Right cardiac atrium (tissue), 5 donors: ENCODE measurements around the gene KCNG3. TPM values are rescaled to one million over a fixed set of nuclear protein-coding genes. Genes with fewer than 3 reads are reported as not detected.

Experiments
- ATAC-seq, 2 donors: fragments of 200-7000 bp; cut with Tn5 transposase; one replicate each; pipeline versions ENCODE4 v1.8.0 to v1.9.1; 2020; ENCODE audit warnings: moderate library complexity in 2 of 2, mild to moderate bottlenecking in 1 of 2
- DNase-seq, 3 donors: peaks; one replicate each; pipeline ENCODE4 v3.0.0-alpha.2; 2020
- H3K27ac ChIP-seq: one replicate; pipeline ENCODE4 v1.5.1; 2013; ENCODE audit warnings: mild to moderate bottlenecking, low read length, control low read depth, moderate library complexity
- H3K27me3 ChIP-seq: one replicate; pipeline ENCODE4 v1.6.1; 2013; ENCODE audit not compliant: control insufficient read depth, insufficient read depth
- H3K4me1 ChIP-seq: one replicate; pipeline ENCODE4 v1.6.1; 2013; ENCODE audit warnings: low read length; ENCODE audit not compliant: control insufficient read depth, insufficient read depth
- H3K4me3 ChIP-seq: one replicate; pipeline ENCODE4 v1.5.1; 2013; ENCODE audit warnings: low read length, control low read depth
- H3K9me3 ChIP-seq: one replicate; pipeline ENCODE4 v1.6.1; 2013; ENCODE audit warnings: low read length; ENCODE audit not compliant: control insufficient read depth
- WGBS: extraction: QIAGEN DNeasy Blood & Tissue Kit; methylation state at CpG from one replicate; pipeline ENCODE4 v1.1.7; 2013; 5-methylcytosine and 5-hydroxymethylcytosine counted together
- intact Hi-C, 4 donors: fragments of 100-400 bp; cut with DNase I; formaldehyde crosslinking; loops; one replicate each; pipeline versions ENCODE4 v1.11.0 to v1.14.0; 2022 to 2023
- polyA plus RNA-seq: library from polyadenylated mRNA; stranded (reverse); fragments of 200-250 nt; gene quantifications from one replicate; pipeline ENCODE4 v1.2.3, GENCODE V29; 2013
- total RNA-seq, 4 donors: library from RNA; stranded (reverse); fragmentation: NEBNext Ultra II Directional; extraction: Animal tissue kit (Norgen Biotek cat#: 25700); gene quantifications; one replicate each; pipeline ENCODE4 v1.2.1, GENCODE V29; 2021
- donor health status: healthy with polysubstance abuse.
- donor health status: DM: no; HTN: yes; CAD: no.
- donor health status: DM: no; HTN: no; CAD: no.
- donor health status: DM: no; HTN: yes; CAD: no; lungs with severe emphysema.
- donor health status: DM: yes; HTN: yes; CAD: no.

The KCNG3 gene
- total and polyA plus RNA-seq, 5 donors = not detected

GRCh38 chr2:42480402-42480801 lies 13.4 kb downstream of the KCNG3 start:
- no peak overlapping the region for H3K27ac ChIP-seq
- H3K9me3 ChIP-seq = no peaks in the 10 kb centered on the region
- H3K4me1 ChIP-seq = no peaks in the 10 kb centered on the region
- no peak overlapping the region for H3K4me3 ChIP-seq
- no peaks in the 10 kb centered on the region for H3K27me3 ChIP-seq
- intact Hi-C loops = no loop called here
- ATAC-seq (no peak), DNase-seq (no peak)
- WGBS = 81% methylated on average over 2 of the region's 2 CpGs

DNA sequence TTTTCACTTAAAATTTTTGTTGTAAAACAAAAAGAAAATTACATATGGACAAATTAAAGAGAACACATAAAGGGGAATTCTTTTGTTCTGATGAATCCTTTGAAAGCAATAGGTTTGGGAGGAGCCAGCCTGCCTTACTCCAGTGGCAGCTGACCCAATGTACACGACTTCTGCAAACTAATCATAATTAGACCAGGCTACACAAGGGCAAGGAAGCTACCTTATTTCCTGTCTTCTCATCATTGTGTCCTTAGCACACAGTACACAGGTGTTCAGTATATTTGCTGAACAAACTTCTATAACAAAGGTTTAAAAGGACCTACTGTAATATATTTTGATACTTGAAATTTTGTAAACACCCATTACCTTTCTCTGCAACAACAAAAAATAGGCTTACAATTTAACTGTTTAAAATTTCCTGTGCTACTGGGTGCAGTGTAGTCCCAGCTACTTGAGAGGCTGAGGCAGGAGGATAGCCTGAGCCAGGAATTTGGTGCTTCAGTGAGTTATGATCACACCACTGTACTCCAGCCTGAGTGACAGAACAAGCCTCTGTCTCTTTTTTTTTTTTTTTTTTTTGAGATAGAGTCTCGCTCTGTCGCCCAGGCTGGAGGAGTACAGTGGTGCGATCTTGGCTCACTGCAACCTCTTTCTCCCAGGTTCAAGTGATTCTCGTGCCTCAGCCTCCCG lies 18.9 kb downstream of the KCNG3 start:
- 76% methylated on average over 6 of the region's 6 CpGs for WGBS
- H3K4me3 ChIP-seq = no peak overlapping the region
- ATAC-seq (no peak), DNase-seq (no peak)
- no peaks in the 10 kb centered on the region for H3K4me1 ChIP-seq
- intact Hi-C loops = no loop called here
- no peaks in the 10 kb centered on the region for H3K9me3 ChIP-seq
- H3K27me3 ChIP-seq = no peaks in the 10 kb centered on the region
- H3K27ac ChIP-seq = no peak overlapping the region

DNA sequence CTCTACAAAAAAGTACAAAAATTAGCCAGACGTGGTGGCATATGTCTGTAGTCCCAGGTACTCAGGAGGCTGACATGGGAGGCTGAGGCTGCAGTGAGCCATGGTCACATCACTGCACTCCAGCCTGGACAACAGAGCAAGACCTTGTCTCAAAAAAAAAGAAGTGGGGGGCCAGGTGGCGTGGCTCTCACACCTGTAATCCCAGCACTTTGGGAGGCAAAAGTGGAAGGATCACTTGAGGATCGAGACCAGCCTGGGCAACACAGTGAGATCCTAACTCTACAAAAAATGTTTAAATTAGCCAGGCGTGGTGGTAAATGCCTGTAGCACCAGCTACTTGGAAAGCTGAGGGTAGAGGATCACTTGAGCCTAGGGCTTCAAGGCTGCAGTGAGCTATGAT lies 23.1 kb downstream of the KCNG3 start:
- no peak overlapping the region for H3K27ac ChIP-seq
- ATAC-seq (no peak), DNase-seq (no peak)
- H3K4me3 ChIP-seq = no peak overlapping the region
- no peaks in the 10 kb centered on the region for H3K27me3 ChIP-seq
- no peaks in the 10 kb centered on the region for H3K4me1 ChIP-seq
- 78% methylated on average over 4 of the region's 4 CpGs for WGBS
- intact Hi-C loops = no loop called here
- H3K9me3 ChIP-seq = no peaks in the 10 kb centered on the region

DNA sequence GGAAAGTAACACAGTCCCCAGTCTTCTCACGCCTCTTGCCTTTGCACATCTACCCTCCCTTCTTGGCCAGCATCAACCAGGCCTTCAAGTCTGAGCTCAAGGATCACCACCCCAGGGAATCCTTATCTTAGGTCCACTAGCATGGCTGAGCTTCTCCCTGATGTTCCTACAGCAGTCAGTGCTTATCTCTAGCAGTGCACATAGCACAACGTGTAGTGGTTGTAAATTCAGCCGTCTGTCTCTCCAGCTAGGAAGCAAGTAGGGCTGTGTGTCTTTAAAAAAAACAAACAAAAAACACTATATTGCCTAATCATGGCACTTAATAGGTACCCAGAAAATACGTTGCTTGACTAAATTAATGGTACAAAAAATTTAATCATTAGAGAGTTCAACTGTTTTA lies 29.2 kb downstream of the KCNG3 start:
- H3K4me1 ChIP-seq = no peaks in the 10 kb centered on the region
- WGBS = 33% methylated on average over 4 of the region's 4 CpGs
- no peak overlapping the region for H3K27ac ChIP-seq
- H3K4me3 ChIP-seq = no peak overlapping the region
- ATAC-seq (peak; percentile 49 to 51), DNase-seq (no peak)
- no peaks in the 10 kb centered on the region for H3K27me3 ChIP-seq
- intact Hi-C loops = no loop called here
- H3K9me3 ChIP-seq = no peaks in the 10 kb centered on the region

DNA sequence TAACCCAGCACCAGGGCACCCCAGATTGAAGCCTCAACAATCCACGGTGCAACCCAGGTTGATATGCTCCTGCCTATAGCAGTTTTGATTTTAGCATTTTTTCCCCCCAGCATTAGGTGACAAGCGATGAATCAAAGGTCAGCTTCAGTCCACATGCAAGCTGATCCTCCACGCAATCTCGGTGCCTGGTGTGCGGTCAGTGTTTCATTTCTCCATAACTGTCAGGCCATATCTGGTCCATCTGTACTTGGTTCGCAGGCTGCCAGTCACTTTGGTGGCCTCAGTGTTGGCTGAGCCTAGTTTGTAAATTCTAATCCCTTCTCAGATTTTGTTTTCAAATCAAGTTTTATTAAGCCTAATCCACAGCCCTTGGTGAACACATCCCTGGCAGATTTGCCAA lies 30.2 kb downstream of the KCNG3 start:
- no peak for DNase-seq
- H3K27me3 ChIP-seq = no peaks in the 10 kb centered on the region
- H3K9me3 ChIP-seq = no peaks in the 10 kb centered on the region
- intact Hi-C loops = no loop called here
- WGBS = 90% methylated on average over 6 of the region's 6 CpGs
- H3K27ac ChIP-seq = no peak overlapping the region
- H3K4me1 ChIP-seq = no peaks in the 10 kb centered on the region
- no peak overlapping the region for H3K4me3 ChIP-seq
- ATAC-seq = no peak

DNA sequence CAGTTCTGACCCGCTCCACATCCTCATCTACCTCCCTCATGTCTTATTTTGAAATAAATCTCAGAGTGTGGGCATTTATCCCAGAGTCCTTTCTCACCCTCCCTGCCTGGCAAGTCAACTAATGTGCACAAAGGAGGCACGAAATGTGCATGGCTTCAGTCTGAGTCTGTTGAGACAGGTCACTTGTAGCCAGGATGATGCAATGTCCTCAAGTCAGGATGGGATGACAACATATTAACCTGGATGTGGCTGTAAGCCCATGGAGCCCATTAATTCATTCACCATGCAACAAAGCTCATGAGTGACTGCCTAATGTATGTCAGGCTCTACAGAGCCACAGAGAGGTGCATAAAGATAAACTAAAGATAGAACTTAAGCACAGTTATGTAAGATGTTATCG lies 34.5 kb downstream of the KCNG3 start:
- DNase-seq (no peak), ATAC-seq (no peak)
- intact Hi-C loops = no loop called here
- Histone ChIP-seq H3K27ac (no peak overlapping the region), H3K4me1 (no peaks in the 10 kb centered on the region), H3K27me3 (no peaks in the 10 kb centered on the region), H3K4me3 (no peak overlapping the region), H3K9me3 (no peaks in the 10 kb centered on the region)
- 95% methylated on average over 3 of the region's 3 CpGs for WGBS

GRCh38 chr2:42458396-42458795 lies 35.4 kb downstream of the KCNG3 start:
- Histone ChIP-seq H3K4me1 (no peaks in the 10 kb centered on the region), H3K9me3 (no peaks in the 10 kb centered on the region), H3K27ac (no peak overlapping the region), H3K27me3 (no peaks in the 10 kb centered on the region), H3K4me3 (no peak overlapping the region)
- 59% methylated on average over 1 of the region's 1 CpG for WGBS
- no peak for ATAC-seq
- DNase-seq = no peak
- intact Hi-C loops = no loop called here

DNA sequence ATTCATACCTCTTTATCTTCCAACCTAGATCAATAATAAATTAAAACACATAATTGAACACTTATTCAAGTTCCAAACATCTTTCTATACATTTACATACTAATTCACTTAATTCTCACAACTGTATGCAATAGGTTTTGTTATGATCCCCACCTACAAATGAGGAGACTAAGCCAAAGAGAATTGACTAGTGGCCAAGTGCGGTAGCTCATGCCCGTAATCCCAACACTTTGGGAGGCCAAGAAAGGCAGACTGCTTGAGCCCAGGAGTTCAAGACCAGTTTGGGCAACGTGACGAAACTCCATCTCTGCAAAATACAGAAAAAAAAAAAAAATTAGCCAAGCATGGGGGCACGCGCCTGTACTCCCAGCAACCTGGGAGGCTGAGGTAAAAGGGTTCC lies 36.8 kb downstream of the KCNG3 start:
- 80% methylated on average over 6 of the region's 6 CpGs for WGBS
- Histone ChIP-seq H3K27me3 (no peaks in the 10 kb centered on the region), H3K4me1 (no peaks in the 10 kb centered on the region), H3K9me3 (no peaks in the 10 kb centered on the region), H3K27ac (no peak overlapping the region), H3K4me3 (no peak overlapping the region)
- ATAC-seq (no peak), DNase-seq (no peak)
- intact Hi-C loops = no loop called here

DNA sequence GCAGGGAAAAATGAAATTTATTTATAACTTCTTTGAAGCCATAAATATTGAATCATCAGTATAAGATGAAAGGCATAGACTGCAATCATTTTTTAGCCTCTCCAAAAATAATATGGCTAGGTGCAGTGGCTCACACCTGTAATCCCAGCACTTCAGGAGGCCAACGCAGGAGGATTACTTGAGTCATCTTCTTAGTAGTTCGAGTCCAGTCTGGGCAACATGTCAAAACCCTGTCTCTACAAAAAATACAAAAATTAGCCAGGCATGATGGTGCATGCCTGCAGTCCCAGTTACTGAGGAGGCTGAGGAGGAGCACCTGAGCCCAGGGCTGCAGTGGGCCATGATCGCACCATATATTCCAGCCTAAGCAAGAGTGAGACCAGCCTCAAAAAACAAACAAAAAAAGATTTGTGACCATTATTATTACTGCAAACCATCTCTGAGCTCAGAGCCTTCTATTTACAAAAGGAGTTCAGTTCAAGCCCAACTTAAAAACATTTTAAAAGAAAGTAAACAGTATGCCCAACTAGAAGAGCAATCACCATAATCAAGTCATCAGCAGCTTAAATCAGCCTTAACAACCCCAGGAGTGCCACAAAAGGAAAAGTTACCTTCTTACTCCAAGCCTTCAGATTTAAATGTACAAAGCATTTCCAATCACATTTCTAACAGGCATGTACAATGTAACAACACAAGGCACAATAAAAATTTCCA lies 37.5 kb downstream of the KCNG3 start:
- intact Hi-C loops = no loop called here
- H3K27ac ChIP-seq = no peak overlapping the region
- H3K4me1 ChIP-seq = no peaks in the 10 kb centered on the region
- H3K9me3 ChIP-seq = no peaks in the 10 kb centered on the region
- H3K27me3 ChIP-seq = no peaks in the 10 kb centered on the region
- WGBS = 80% methylated on average over 3 of the region's 3 CpGs
- no peak overlapping the region for H3K4me3 ChIP-seq
- ATAC-seq (no peak), DNase-seq (no peak)

DNA sequence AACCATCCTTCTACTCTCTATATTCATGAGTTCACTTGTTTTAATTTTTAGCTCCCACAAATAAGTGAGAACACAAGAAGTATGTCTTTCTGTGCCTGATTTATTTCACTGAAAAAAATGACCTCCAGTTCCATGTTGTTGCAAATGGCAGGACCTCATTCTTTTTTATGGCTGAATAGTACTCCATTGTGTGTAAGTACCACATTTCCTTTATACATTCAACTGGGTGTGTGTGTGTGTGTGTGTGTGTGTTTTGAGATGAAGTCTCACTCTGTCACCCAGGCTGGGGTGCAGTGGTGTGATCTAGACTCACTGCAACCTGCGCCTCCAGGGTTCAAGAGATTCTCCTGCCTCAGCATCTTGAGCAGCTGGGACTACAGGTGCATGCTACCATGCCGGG lies 41.2 kb downstream of the KCNG3 start:
- no peaks in the 10 kb centered on the region for H3K4me1 ChIP-seq
- H3K4me3 ChIP-seq = no peak overlapping the region
- WGBS = 97% methylated on average over 2 of the region's 2 CpGs
- H3K27ac ChIP-seq = no peak overlapping the region
- ATAC-seq (no peak), DNase-seq (no peak)
- no peaks in the 10 kb centered on the region for H3K27me3 ChIP-seq
- H3K9me3 ChIP-seq = no peaks in the 10 kb centered on the region
- intact Hi-C loops = no loop called here

- intact Hi-C loops = no loop called here
- ATAC-seq = no peak
- no peak for DNase-seq
- WGBS = 50% methylated on average over 2 of the region's 2 CpGs
- H3K27me3 ChIP-seq = no peaks in the 10 kb centered on the region
- H3K4me3 ChIP-seq = no peak overlapping the region
- H3K27ac ChIP-seq = no peak overlapping the region
- no peaks in the 10 kb centered on the region for H3K4me1 ChIP-seq
- H3K9me3 ChIP-seq = no peaks in the 10 kb centered on the region
Observed at GRCh38 chr2:42450136-42450535, 43.6 kb downstream of the KCNG3 start.
